PFSK-1 (cell line): ENCODE data around the gene RERE.

Experiments used
- FOXP2 ChIP-seq: optimal IDR thresholded peaks from 2 replicates; pipeline ENCODE3; 2011; ENCODE audit warnings: borderline replicate concordance, control low read depth, inconsistent platforms; ENCODE audit not compliant: insufficient read depth; ENCODE audit errors: extremely low read length, extremely low read depth
- POLR2AphosphoS5 ChIP-seq: IDR thresholded peaks from 2 replicates; pipeline ENCODE4 v1.6.1; 2012; ENCODE audit warnings: low read depth, mild to moderate bottlenecking, control low read depth, low read length, moderate library complexity
- REST ChIP-seq, 2 experiments: IDR thresholded peaks; 2 replicates each; pipeline versions ENCODE4 v1.6.1 to v1.8.0; 2011 to 2012; ENCODE audit warnings: low read depth in 2 of 2, low read length in 2 of 2, control low read depth in 1 of 2, inconsistent platforms in 1 of 2, mild to moderate bottlenecking in 1 of 2, moderate library complexity in 1 of 2; ENCODE audit not compliant: insufficient read depth in 1 of 2
- SIN3A ChIP-seq: IDR thresholded peaks from 2 replicates; pipeline ENCODE4 v1.6.1; 2012; ENCODE audit warnings: mild to moderate bottlenecking, low read length, moderate library complexity, borderline replicate concordance; ENCODE audit not compliant: insufficient read depth
- TAF1 ChIP-seq: IDR thresholded peaks from 2 replicates; pipeline ENCODE4 v1.6.1; 2012; ENCODE audit warnings: low read length, control low read depth, borderline replicate concordance; ENCODE audit not compliant: insufficient read depth

Gene RERE

GRCh38 chr1:8337776-8338525 lies 479.5 kb downstream of the RERE start:
- no peak for TF ChIP-seq POLR2AphosphoS5
- no peak for TF ChIP-seq REST (IDR thresholded peaks at IDR 0.05; ENCODE audit: insufficient read depth in 1 of 2, low read depth in 2 of 2, low read length in 2 of 2)
- TF ChIP-seq TAF1 = no peak
- no peak for TF ChIP-seq SIN3A
- TF ChIP-seq FOXP2 = no peak

- no peak for TF ChIP-seq FOXP2
- TF ChIP-seq TAF1 = no peak
- no peak for TF ChIP-seq REST (IDR thresholded peaks at IDR 0.05; ENCODE audit: insufficient read depth in 1 of 2, low read depth in 2 of 2, low read length in 2 of 2)
- TF ChIP-seq SIN3A = no peak
- no peak for TF ChIP-seq POLR2AphosphoS5
Measured at GRCh38 chr1:8335246-8335645, 482.2 kb downstream of the RERE start.

- TF ChIP-seq TAF1 = no peak
- no peak for TF ChIP-seq POLR2AphosphoS5
- TF ChIP-seq FOXP2 = no peak
- no peak for TF ChIP-seq SIN3A
- TF ChIP-seq REST (IDR thresholded peaks at IDR 0.05; ENCODE audit: insufficient read depth in 1 of 2, low read depth in 2 of 2, low read length in 2 of 2) = no peak
Measured at GRCh38 chr1:8334106-8334851, 483.2 kb downstream of the RERE start.

- TF ChIP-seq SIN3A (no peak), FOXP2 (no peak), REST (IDR thresholded peaks at IDR 0.05; ENCODE audit: insufficient read depth in 1 of 2, low read depth in 2 of 2, low read length in 2 of 2) (no peak), POLR2AphosphoS5 (no peak)
Measured at GRCh38 chr1:8333246-8333987, 484.0 kb downstream of the RERE start.
